GM12878 (cell line): ENCODE data around the gene DNAH3. TPM values are rescaled to one million over a fixed set of nuclear protein-coding genes. Genes with fewer than 3 reads are reported as not detected.
A peak's percentile ranks its signal among the peaks of the same experiment; 100 is the strongest.

Source experiments
- BHLHE40 ChIP-seq, 2 experiments: fragments of 450-650 bp in 1 of 2; IDR thresholded peaks; 2 replicates each; pipeline ENCODE4 v1.6.1; 2011 to 2017; ENCODE audit warnings: low read depth in 2 of 2, borderline replicate concordance in 1 of 2, improper control_type of control experiment in 1 of 2, low read length in 1 of 2, mild to moderate bottlenecking in 1 of 2
- CEBPZ ChIP-seq: fragments of 150-350 bp; IDR thresholded peaks from 2 replicates; pipeline ENCODE4 v1.6.1; 2016; ENCODE audit warnings: low read depth, low read length
- DPF2 ChIP-seq: fragments of 450-650 bp; IDR thresholded peaks from 2 replicates; pipeline ENCODE4 v1.6.1; 2017; ENCODE audit warnings: mild to moderate bottlenecking
- E4F1 ChIP-seq: fragments of 450-650 bp; IDR thresholded peaks from 2 replicates; pipeline ENCODE4 v1.6.1; 2018; ENCODE audit warnings: borderline replicate concordance, mild to moderate bottlenecking; ENCODE audit not compliant: partially characterized antibody
- EGR1 ChIP-seq, 2 experiments: IDR thresholded peaks; 1 replicate in 1 of 2; 2 replicates in 1 of 2; pipeline ENCODE4 v1.6.1; 2011 to 2012; ENCODE audit warnings: low read depth in 2 of 2, low read length in 2 of 2, borderline replicate concordance in 1 of 2, mild to moderate bottlenecking in 1 of 2, moderate library complexity in 1 of 2
- ETV6 ChIP-seq, 2 experiments: fragments of 450-650 bp in 1 of 2; IDR thresholded peaks in 1 of 2; conservative IDR thresholded peaks in 1 of 2; 2 replicates each; pipeline ENCODE4 v1.6.1; 2014; ENCODE audit warnings: antibody characterized with exemption in 1 of 2, borderline replicate concordance in 1 of 2, low read depth in 1 of 2, mild to moderate bottlenecking in 1 of 2, moderate library complexity in 1 of 2
- HDAC2 ChIP-seq: fragments of 200-600 bp; sonication (generic); IDR thresholded peaks from 2 replicates; pipeline ENCODE4 v1.6.1; 2017
- HDAC6 ChIP-seq: fragments of 200-600 bp; sonication (generic); IDR thresholded peaks from one replicate; pipeline ENCODE4 v1.8.0; 2017; ENCODE audit warnings: antibody characterized with exemption; ENCODE audit not compliant: unreplicated experiment
- IRF3 ChIP-seq: fragments of 450-650 bp; IDR thresholded peaks from 2 replicates; pipeline ENCODE4 v1.6.1; 2014; ENCODE audit warnings: mild to moderate bottlenecking
- MAX ChIP-seq: IDR thresholded peaks from 2 replicates; pipeline ENCODE4 v1.6.1; 2012; ENCODE audit warnings: low read depth, low read length, improper control_type of control experiment
- MEF2B ChIP-seq: fragments of 450-650 bp; IDR thresholded peaks from 2 replicates; pipeline ENCODE4 v1.6.1; 2018; ENCODE audit warnings: mild to moderate bottlenecking, moderate library complexity; ENCODE audit not compliant: partially characterized antibody, poor library complexity, severe bottlenecking
- MXI1 ChIP-seq: fragments of 150-350 bp; IDR thresholded peaks from 2 replicates; pipeline ENCODE4 v1.6.1; 2011; ENCODE audit warnings: low read depth, mild to moderate bottlenecking, inconsistent platforms, low read length, improper control_type of control experiment
- NBN ChIP-seq: fragments of 450-650 bp; IDR thresholded peaks from 2 replicates; pipeline ENCODE4 v1.6.1; 2016
- NKRF ChIP-seq: fragments of 450-650 bp; conservative IDR thresholded peaks from 2 replicates; pipeline ENCODE4 v1.6.1; 2017; ENCODE audit warnings: mild to moderate bottlenecking, moderate library complexity
- POLR2AphosphoS5 ChIP-seq: IDR thresholded peaks from 2 replicates; pipeline ENCODE4 v1.6.1; 2011; ENCODE audit warnings: mild to moderate bottlenecking, low read length, inconsistent platforms
- RCOR1 ChIP-seq: conservative IDR thresholded peaks from 2 replicates; pipeline ENCODE4 v1.6.1; 2012; ENCODE audit warnings: low read depth, low read length, improper control_type of control experiment
- SPI1 ChIP-seq: IDR thresholded peaks from 2 replicates; pipeline ENCODE4 v1.6.1; 2011; ENCODE audit warnings: low read depth, mild to moderate bottlenecking, low read length, moderate library complexity, borderline replicate concordance; ENCODE audit not compliant: insufficient read depth
- ZNF274 ChIP-seq: IDR thresholded peaks from one replicate; pipeline ENCODE4 v1.8.0; 2011; ENCODE audit not compliant: insufficient read length, insufficient read depth
- polyA plus RNA-seq, 11 experiments: library from polyadenylated mRNA; depleted of rRNA in 4 of 11; unstranded in 6 of 11; stranded (reverse) in 5 of 11; fragments of >200 nt; fragmentation: Nextera tagmentation in 4 of 11; fragmentation: Illumina TruSeq in 1 of 11; extraction: Ambion mirVana in 4 of 11; extraction: Trizol in 1 of 11; gene quantifications; 1 replicate in 1 of 11; 2 replicates in 10 of 11; pipeline versions ENCODE4 v1.2.1 to v1.2.3, GENCODE V29; 2011 to 2016; ENCODE audit warnings: inconsistent platforms in 2 of 11, missing spikeins in 2 of 11, low read depth in 1 of 11
- total RNA-seq, 4 experiments: library from RNA; depleted of rRNA in 3 of 4; stranded (reverse); fragments of >200 nt in 3 of 4; fragmentation: Illumina TruSeq in 1 of 4; extraction: Trizol in 1 of 4; gene quantifications; 2 replicates each; pipeline versions ENCODE4 v1.2.1 to v1.2.3, GENCODE V29; 2013 to 2021

DNAH3 gene
- total and polyA plus RNA-seq, 10 of the 15 experiments (the other 5 are each of a cell fraction or from before 2014, with no cell fraction given), result under 0.01 to 0.04 (median 0.04) TPM; not detected in 5

GRCh38 chr16:20904507-20905081 lies 246.1 kb downstream of the DNAH3 start (continued):
- TF ChIP-seq NKRF (no peak), RCOR1 (0 out of 2 replicates have a peak, but pooled peaks have one; percentile 38), CEBPZ (no peak), DPF2 (peak; percentile 82), ETV6 (conservative IDR thresholded peaks at IDR 0.05 in 1 of 2, IDR thresholded peaks at IDR 0.05 in 1 of 2; ENCODE audit: borderline replicate concordance in 1 of 2, low read depth in 1 of 2) (peak in 1 of 2 experiments; percentile 100; a peak in 2 of 4 replicates), SPI1 (peak; percentile 96), HDAC2 (no peak), MXI1 (no peak), POLR2AphosphoS5 (no peak), MEF2B (peak; percentile 70), IRF3 (no peak), ZNF274 (no peak), EGR1 (IDR thresholded peaks at IDR 0.05; ENCODE audit: borderline replicate concordance in 1 of 2, low read depth in 2 of 2, low read length in 2 of 2) (peak in 1 of 2 experiments; percentile 50; a peak in 1 of 3 replicates), BHLHE40 (IDR thresholded peaks at IDR 0.05; ENCODE audit: borderline replicate concordance in 1 of 2, low read depth in 2 of 2, low read length in 1 of 2) (peak; percentile 87 to 90), MAX (no peak), E4F1 (peak; percentile 16), NBN (peak; percentile 97), HDAC6 (no peak)
